Spleen (tissue), 11 donors: ENCODE results near the gene BTBD2. TPM values are rescaled to one million over a fixed set of nuclear protein-coding genes. Genes with fewer than 3 reads are reported as not detected.
A peak's percentile ranks its signal among the peaks of the same experiment; 100 is the strongest.
"Not testable (repeated sequence)": the region's sequence is repeated elsewhere in the genome, so short reads cannot be mapped to it uniquely, and the experiment has no call there.

ENCODE experiments used
- DNase-seq: peaks from one replicate; pipeline ENCODE4 v3.0.0-alpha.2; 2020
- H3K27ac ChIP-seq, 8 donors: fragments of 200-600 bp; sonication (generic) in 7 of 8; 1 replicate in 4 of 8; 2 replicates in 4 of 8; pipeline versions ENCODE4 v1.5.0 to v1.8.0; 2016 to 2021; ENCODE audit warnings: inconsistent platforms in 4 of 8, mild to moderate bottlenecking in 4 of 8, moderate library complexity in 1 of 8
- H3K27me3 ChIP-seq, 7 donors: fragments of 200-600 bp; sonication (generic) in 6 of 7; replicated peaks in 1 of 7; 1 replicate in 4 of 7; 2 replicates in 3 of 7; pipeline versions ENCODE4 v1.5.0 to v1.8.0; 2016 to 2021; ENCODE audit warnings: inconsistent platforms in 3 of 7, mild to moderate bottlenecking in 1 of 7
- H3K36me3 ChIP-seq, 6 donors: fragments of 200-600 bp; sonication (generic) in 5 of 6; 1 replicate in 4 of 6; 2 replicates in 2 of 6; pipeline versions ENCODE4 v1.5.0 to v1.8.0; 2016 to 2021; ENCODE audit warnings: inconsistent platforms in 2 of 6
- H3K4me1 ChIP-seq, 6 donors: fragments of 200-600 bp; sonication (generic) in 5 of 6; 1 replicate in 3 of 6; 2 replicates in 3 of 6; pipeline versions ENCODE4 v1.5.0 to v1.8.0; 2016 to 2021; ENCODE audit warnings: inconsistent platforms in 3 of 6
- H3K4me3 ChIP-seq, 8 donors: fragments of 200-600 bp; sonication (generic) in 7 of 8; 1 replicate in 4 of 8; 2 replicates in 4 of 8; pipeline versions ENCODE4 v1.5.0 to v1.8.0; 2016 to 2021; ENCODE audit warnings: inconsistent platforms in 4 of 8, mild to moderate bottlenecking in 4 of 8, moderate library complexity in 2 of 8
- H3K9me3 ChIP-seq, 8 donors: fragments of 200-600 bp; sonication (generic) in 7 of 8; 1 replicate in 4 of 8; 2 replicates in 4 of 8; pipeline versions ENCODE4 v1.5.0 to v1.8.0; 2016 to 2021; ENCODE audit warnings: inconsistent platforms in 4 of 8
- POLR2A ChIP-seq, 3 donors: fragments of 450-650 bp; IDR thresholded peaks; one replicate each; pipeline ENCODE4 v1.5.1; 2017; ENCODE audit warnings: antibody characterized with exemption in 3 of 3, mild to moderate bottlenecking in 1 of 3
- POLR2AphosphoS5 ChIP-seq, 3 donors: sonication (generic); formaldehyde crosslinking; IDR thresholded peaks; one replicate each; pipeline ENCODE4 v1.5.1; 2017; ENCODE audit warnings: antibody characterized with exemption in 3 of 3
- WGBS, 5 donors: extraction: QIAGEN DNeasy Blood & Tissue Kit in 3 of 5; methylation state at CpG; one replicate each; pipeline versions ENCODE4 v1.1.5 to v1.1.7; 2013 to 2018; 5-methylcytosine and 5-hydroxymethylcytosine counted together
- intact Hi-C: fragments of 100-400 bp; cut with DNase I; formaldehyde crosslinking; loops from one replicate; pipeline ENCODE4 v1.15.0; 2023; ENCODE audit warnings: low total_unique reads
- polyA plus RNA-seq, 3 donors: library from polyadenylated mRNA; stranded (reverse); fragments of 200-250 nt; gene quantifications; one replicate each; pipeline ENCODE4 v1.2.1, GENCODE V29; 2013
- total RNA-seq, 7 donors: library from RNA; depleted of rRNA in 3 of 7; stranded (reverse); fragments of >200 nt in 3 of 7; fragmentation: NEBNext Ultra II Directional in 4 of 7; extraction: Animal tissue kit (Norgen Biotek cat#: 25700) in 4 of 7; gene quantifications; one replicate each; pipeline versions ENCODE4 v1.1.0 to v1.2.1, GENCODE V29; 2016 to 2021
- TF ChIP-seq, protein P1 (sequence below), 11 experiments: fragments of 200-600 bp in 7 of 11; fragments of 450-650 bp in 4 of 11; sonication (generic) in 4 of 11; IDR thresholded peaks in 8 of 11; conservative IDR thresholded peaks in 3 of 11; 1 replicate in 7 of 11; 2 replicates in 4 of 11; pipeline versions ENCODE4 v1.4.0 to v1.8.0; 2016 to 2021; ENCODE audit warnings: antibody characterized with exemption in 11 of 11, inconsistent platforms in 4 of 11, mild to moderate bottlenecking in 1 of 11
- donor health status: healthy with polysubstance abuse.
- donor health status: DM: no; HTN: no; CAD: no; lungs with moderate emphysema.
- donor health status: DM: no; HTN: no; CAD: no.
- donor health status: Bipolar disorder and iron deficiency.
- donor health status: healthy.
- donor health status: DM: no; HTN: no; CAD: no.
- donor health status: DM: yes; HTN: yes; CAD: no.

BTBD2 gene
- total and polyA plus RNA-seq, 10 donors, result 29.1 to 77.1 (median 57.1) TPM

DNA sequence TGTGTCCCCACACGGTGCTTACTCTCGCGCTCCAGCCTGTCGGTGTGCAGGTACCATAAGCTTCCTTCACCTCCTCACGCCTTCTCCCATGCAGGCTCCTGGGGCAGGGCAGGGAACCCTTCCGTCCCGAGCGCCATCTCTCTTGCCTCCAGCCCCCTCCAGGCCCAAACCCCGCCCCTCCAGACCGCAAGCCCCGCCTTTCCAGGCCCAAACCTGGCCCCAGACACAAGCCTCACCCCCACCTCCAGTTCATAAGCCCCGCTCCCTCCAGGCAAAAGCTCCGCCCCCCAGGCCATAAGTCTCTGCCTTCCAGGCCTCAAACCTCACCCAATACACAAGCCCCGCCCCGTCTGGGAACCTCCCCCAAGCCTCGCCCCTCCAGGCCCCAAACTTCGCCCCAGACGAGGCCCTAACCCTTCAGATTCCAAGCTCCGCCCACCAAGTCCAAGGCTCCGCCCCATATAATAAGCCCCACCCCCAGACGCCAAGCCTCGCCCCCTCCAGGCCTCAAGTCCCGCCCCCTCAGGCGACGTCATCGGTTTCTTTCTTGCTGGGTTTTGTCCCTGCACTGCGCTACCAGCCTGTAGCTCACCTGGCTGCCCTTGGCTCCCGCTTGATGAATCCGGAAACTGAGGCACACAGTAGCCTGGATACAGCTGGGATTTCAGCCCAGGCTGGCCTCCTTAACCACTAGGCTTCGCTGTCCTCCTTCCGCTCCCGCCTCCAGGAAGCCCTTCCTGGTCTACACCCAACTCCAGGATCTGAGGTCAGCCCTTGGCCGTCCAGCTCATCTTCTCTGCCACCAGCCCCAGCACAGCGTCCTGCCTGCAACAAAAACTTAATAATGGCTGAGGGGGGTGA is 19.4 kb upstream of the BTBD2 start:
- Histone ChIP-seq H3K4me1 (peaks cover 28 to 89% (median 64%) of the 10 kb centered on the region in 6 donors), H3K9me3 (peaks cover 4 to 13% (median 9%) of the 10 kb centered on the region in 8 donors), H3K27me3 (no peaks in the 10 kb centered on the region), H3K36me3 (peaks cover 0 to 27% (median 23%) of the 10 kb centered on the region in 6 donors), H3K4me3 (peak overlapping the region in 1 of 8 donors; percentile 9), H3K27ac (peak overlapping the region in 4 of 8 donors; percentile 36 to 91 (median 66))
- WGBS, 5 donors, result 45 to 55% (median 50%) methylated on average over 33 to 34 of the region's 34 CpGs
- TF ChIP-seq, protein P1, sequence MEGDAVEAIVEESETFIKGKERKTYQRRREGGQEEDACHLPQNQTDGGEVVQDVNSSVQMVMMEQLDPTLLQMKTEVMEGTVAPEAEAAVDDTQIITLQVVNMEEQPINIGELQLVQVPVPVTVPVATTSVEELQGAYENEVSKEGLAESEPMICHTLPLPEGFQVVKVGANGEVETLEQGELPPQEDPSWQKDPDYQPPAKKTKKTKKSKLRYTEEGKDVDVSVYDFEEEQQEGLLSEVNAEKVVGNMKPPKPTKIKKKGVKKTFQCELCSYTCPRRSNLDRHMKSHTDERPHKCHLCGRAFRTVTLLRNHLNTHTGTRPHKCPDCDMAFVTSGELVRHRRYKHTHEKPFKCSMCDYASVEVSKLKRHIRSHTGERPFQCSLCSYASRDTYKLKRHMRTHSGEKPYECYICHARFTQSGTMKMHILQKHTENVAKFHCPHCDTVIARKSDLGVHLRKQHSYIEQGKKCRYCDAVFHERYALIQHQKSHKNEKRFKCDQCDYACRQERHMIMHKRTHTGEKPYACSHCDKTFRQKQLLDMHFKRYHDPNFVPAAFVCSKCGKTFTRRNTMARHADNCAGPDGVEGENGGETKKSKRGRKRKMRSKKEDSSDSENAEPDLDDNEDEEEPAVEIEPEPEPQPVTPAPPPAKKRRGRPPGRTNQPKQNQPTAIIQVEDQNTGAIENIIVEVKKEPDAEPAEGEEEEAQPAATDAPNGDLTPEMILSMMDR (IDR thresholded peaks at IDR 0.05 in 8 of 11, conservative IDR thresholded peaks at IDR 0.05 in 3 of 11), result no peak
- TF ChIP-seq POLR2AphosphoS5 (IDR thresholded peaks at IDR 0.05), result peak in 2 of 3 donors; percentile 22 to 27
- DNase-seq, result peak; percentile 85
- intact Hi-C loops, result no loop called here

DNA sequence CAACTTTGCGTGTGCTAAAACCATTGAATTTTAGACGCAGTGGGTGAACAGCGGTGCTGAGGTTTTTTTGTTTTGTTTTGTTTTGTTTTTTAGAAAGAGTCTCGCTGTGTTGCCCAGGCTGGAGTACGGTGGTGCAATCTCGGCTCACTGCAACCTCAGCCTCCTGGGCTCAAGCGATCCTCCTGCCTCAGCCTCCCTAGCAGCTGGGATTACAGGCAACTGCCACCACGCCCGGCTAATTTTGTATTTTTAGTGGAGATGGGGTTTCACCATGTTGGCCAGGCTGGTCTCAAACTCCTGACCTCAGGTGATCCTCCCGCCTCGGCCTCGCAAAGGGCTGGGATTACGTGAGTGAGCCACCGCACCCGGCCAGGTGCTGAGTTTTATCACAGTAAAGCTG is 18.7 kb upstream of the BTBD2 start:
- Histone ChIP-seq H3K9me3 (peaks cover 4 to 13% (median 9%) of the 10 kb centered on the region in 8 donors), H3K36me3 (peaks cover 0 to 20% (median 16%) of the 10 kb centered on the region in 6 donors), H3K27ac (peak overlapping the region in 3 of 8 donors; percentile 82 to 92 (median 91)), H3K4me3 (peak overlapping the region in 1 of 8 donors; percentile 9), H3K4me1 (peaks cover 21 to 89% (median 62%) of the 10 kb centered on the region in 6 donors)
- H3K27me3 ChIP-seq, intact Hi-C loops, DNase-seq: not testable (repeated sequence)
- 92 to 96% (median 93%) methylated on average over 15 of the region's 15 CpGs for WGBS, 5 donors

DNA sequence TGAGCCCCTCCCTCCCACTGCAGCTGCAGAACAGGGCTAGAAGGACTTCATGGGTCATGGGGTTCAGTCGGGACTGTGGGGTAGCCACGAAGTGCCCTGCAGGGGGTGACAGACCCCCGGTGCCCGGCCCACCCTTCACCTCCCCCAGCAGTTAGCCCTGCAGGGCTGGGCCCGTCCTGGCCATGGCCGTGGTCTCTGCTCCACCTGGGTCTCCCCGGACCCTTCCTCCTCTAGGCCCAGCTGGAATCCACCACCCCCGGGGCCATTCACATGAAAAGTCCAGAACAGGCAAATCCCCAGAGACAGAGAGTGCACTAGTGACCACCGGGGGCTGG is 18.3 kb upstream of the BTBD2 start:
- TF ChIP-seq POLR2AphosphoS5 (IDR thresholded peaks at IDR 0.05) (no peak), POLR2A (IDR thresholded peaks at IDR 0.05) (no peak)
- TF ChIP-seq, protein P1 (IDR thresholded peaks at IDR 0.05 in 8 of 11, conservative IDR thresholded peaks at IDR 0.05 in 3 of 11), result no peak
- Histone ChIP-seq H3K4me1 (peaks cover 21 to 89% (median 61%) of the 10 kb centered on the region in 6 donors), H3K4me3 (no peak overlapping the region), H3K36me3 (peaks cover 0 to 15% (median 11%) of the 10 kb centered on the region in 6 donors), H3K27ac (peak overlapping the region in 5 of 8 donors; percentile 14 to 92 (median 86)), H3K27me3 (no peaks in the 10 kb centered on the region), H3K9me3 (peaks cover 4 to 13% (median 9%) of the 10 kb centered on the region in 8 donors)
- WGBS, 5 donors, result 62 to 79% (median 75%) methylated on average over 5 to 9 of the region's 9 CpGs
- DNase-seq, result peak; percentile 77
- intact Hi-C loops, result no loop called here

DNA sequence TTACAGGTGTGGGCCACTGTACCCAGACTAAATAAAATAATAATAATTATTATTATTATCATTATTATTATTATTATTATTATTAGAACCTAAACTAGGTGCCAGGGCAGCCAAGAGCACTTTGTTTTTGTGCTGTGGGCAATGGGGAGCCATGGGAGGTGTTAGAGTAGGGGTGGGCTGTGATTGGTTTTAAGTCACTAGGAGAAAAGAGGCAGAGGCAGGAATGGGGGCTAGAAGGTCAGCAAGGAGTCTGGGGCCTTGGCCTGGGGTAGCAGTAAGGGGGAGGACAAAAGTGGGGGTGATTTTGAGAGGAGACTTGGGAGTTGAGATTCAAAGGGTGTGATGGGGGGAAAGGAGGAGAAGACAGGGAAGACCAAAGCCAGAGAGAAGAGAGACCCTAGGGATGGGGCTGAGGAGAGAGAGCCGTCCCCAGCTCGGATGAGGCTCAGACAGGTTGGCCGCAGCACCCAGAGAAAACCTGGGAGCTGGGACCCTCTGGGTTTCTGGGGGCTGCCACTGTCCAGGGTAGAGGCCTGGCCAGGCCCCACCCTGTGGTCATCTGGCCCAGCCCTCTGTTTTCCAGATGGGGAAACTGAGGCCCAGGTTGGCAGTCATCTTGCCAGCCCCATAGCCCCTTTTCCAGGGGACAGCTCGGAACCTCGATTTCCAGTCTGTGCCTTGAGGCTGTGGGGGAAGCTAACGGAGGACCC is 17.8 kb upstream of the BTBD2 start:
- intact Hi-C loops, result no loop called here
- H3K27ac ChIP-seq, result peak overlapping the region in 7 of 8 donors; percentile 14 to 92 (median 89)
- peak overlapping the region in 1 of 8 donors; percentile 54 for H3K4me3 ChIP-seq
- TF ChIP-seq POLR2A (IDR thresholded peaks at IDR 0.05) (no peak), POLR2AphosphoS5 (IDR thresholded peaks at IDR 0.05) (no peak)
- TF ChIP-seq, protein P1 (IDR thresholded peaks at IDR 0.05 in 8 of 11, conservative IDR thresholded peaks at IDR 0.05 in 3 of 11), result no peak
- 84 to 95% (median 90%) methylated on average over 6 of the region's 6 CpGs for WGBS, 5 donors
- H3K4me1 ChIP-seq, result peaks cover 26 to 89% (median 61%) of the 10 kb centered on the region in 6 donors
- DNase-seq, result peak; percentile 69
- no peaks in the 10 kb centered on the region for H3K27me3 ChIP-seq
- peaks cover 0 to 10% (median 6%) of the 10 kb centered on the region in 6 donors for H3K36me3 ChIP-seq
- H3K9me3 ChIP-seq, result peaks cover 4 to 13% (median 9%) of the 10 kb centered on the region in 8 donors
